Measurements from ENCODE around the gene DPH2.

The DPH2 gene

GRCh38 chr1:43982241-43982640, 12.4 kb downstream of the DPH2 start:
- DNase-seq (ENCODE audit: low read depth), result no peak
- TF ChIP-seq CTCF (IDR thresholded peaks at IDR 0.05; ENCODE audit: insufficient read depth, low read depth, low read length, missing control alignments), result no peak
- H3K4me3 ChIP-seq (ENCODE audit: low read length), result no peak overlapping the region

DNA sequence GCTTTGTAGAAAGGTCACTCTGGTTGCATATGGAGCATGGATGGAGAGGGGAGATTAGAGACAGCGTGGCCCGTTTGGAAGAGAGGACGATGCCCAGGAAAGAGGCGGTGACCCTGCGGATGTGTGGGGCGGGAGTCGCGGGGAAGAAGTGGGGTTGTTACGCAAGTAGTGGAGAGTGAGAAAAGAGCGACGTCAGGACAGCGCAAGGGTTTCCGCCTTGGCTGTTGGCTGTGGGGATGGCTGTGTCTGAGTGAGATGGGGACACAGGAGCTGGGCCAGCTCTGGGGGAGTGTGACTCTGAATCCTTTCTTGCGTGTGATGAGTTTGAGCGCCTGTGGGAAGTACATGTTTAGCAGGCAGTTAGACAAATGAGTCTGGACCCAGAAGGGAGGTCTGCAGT, 13.0 kb downstream of the DPH2 start:
- no peak for DNase-seq (ENCODE audit: low read depth)
- no peak for TF ChIP-seq CTCF (IDR thresholded peaks at IDR 0.05; ENCODE audit: insufficient read depth, low read depth, low read length, missing control alignments)
- H3K4me3 ChIP-seq (ENCODE audit: low read length), result no peak overlapping the region

DNA sequence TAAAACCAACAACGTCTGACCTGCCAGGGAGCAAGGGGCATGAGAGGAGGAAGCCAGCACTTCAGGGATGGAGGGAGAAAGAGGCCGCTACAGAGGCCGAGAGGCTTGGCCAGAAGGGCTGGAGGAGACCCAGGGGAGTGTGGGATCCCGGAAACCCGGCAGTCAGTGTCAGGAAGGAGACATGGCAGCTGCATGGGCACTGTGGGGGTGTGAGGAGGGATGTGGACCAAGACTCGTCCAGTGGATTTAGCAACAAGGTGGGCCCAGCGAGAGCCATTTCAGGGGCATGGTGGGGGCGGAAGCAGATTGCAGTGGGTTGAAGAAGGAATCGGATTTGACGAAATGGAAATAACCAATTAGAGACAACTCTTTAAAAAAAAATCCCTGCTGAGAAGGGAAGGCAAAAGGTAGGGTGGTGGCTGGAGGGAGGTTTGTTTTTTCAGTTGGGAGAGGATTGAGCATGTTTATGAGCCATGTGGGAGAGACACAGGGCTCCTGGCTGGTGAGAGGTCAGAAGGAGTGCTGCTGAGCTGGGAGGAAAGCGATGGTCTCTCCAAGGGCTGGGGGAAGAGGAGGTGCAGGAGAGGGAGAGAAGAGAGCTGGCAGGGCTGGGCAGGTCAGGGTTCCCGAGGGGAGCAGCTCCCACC, 13.6 kb downstream of the DPH2 start:
- no peak for DNase-seq (ENCODE audit: low read depth)
- no peak overlapping the region for H3K4me3 ChIP-seq (ENCODE audit: low read length)
- TF ChIP-seq CTCF (IDR thresholded peaks at IDR 0.05; ENCODE audit: insufficient read depth, low read depth, low read length, missing control alignments), result no peak

DNA sequence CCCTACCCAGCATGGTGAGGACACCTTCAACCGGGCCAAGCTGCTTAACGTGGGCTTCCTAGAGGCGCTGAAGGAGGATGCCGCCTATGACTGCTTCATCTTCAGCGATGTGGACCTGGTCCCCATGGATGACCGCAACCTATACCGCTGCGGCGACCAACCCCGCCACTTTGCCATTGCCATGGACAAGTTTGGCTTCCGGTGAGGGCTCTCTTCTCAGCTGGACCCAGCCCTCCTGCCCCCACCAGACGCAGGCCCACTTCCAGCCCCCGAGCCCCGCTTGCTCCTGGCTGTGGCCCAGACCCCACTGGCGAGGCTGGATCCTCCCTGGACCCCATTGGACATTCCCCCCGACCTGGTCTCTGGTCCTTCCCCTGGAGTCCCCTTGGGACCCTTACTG, 15.0 kb downstream of the DPH2 start:
- H3K4me3 ChIP-seq (ENCODE audit: low read length), result no peak overlapping the region
- no peak for TF ChIP-seq CTCF (IDR thresholded peaks at IDR 0.05; ENCODE audit: insufficient read depth, low read depth, low read length, missing control alignments)
- DNase-seq (ENCODE audit: low read depth), result no peak

GRCh38 chr1:43985984-43986595, 16.3 kb downstream of the DPH2 start:
- TF ChIP-seq CTCF (IDR thresholded peaks at IDR 0.05; ENCODE audit: insufficient read depth, low read depth, low read length, missing control alignments), result no peak
- DNase-seq (ENCODE audit: low read depth), result peak; percentile 52
- H3K4me3 ChIP-seq (ENCODE audit: low read length), result no peak overlapping the region

- peak; percentile 29 for TF ChIP-seq CTCF (IDR thresholded peaks at IDR 0.05; ENCODE audit: insufficient read depth, low read depth, low read length, missing control alignments)
- DNase-seq (ENCODE audit: low read depth), result no peak
- no peak overlapping the region for H3K4me3 ChIP-seq (ENCODE audit: low read length)
Measured at GRCh38 chr1:43986712-43987111, 16.9 kb downstream of the DPH2 start.

Data from epithelial cell of esophagus (primary cell).